HG03159 (cell line): ENCODE results near the gene CCNQ.

Source experiments
- ATAC-seq: cut with Tn5 transposase; IDR thresholded peaks from one replicate; pipeline ENCODE4 v1.9.1; 2021; ENCODE audit warnings: mild to moderate bottlenecking, moderate library complexity; ENCODE audit not compliant: unreplicated experiment

CCNQ gene

DNA sequence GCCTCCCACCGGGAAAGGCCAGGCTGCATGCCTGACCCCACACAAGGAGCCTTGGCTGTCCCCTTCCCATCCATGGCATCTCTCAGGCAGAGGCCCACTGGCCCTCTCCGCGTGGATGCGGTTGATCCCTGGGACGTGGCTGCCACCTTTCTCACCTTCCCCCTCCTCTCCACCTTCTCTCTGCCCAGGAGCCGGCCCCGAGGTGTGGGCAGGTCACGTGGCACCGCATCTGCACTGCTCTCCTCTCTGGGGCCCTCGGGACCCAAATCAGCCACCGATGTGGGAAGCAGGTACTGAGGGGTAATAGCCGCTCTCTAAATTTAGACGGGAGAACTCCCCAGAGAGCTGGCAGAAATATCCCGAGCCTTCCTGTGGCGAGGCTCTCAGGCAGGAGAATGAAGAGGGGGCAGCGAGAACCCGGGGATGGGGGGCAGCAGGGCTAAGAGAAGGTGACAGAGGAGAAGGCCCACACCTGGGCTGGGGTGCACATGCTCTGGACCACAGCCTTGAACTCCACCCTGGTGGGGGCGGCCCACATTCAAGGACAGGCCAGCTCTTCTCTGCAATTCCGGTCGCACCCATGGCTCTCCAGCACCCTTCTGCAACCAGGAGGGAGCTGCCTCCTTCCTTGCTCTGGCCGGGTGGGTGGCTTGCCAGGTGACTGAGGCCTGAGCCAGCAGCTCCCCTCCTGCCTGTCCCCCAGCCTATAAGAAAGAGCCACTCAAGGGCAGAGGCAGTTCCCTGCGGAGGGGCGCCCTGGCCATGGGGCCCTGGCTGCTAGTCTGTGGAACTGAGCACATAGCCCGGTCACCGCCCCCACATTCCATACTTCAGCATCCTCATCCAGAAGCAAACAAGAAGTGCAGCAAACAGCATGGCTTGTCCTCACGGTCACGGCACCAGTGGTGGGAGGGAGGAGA is 38.4 kb upstream of the CCNQ start:
- ATAC-seq: no peak

- no peak for ATAC-seq
These were observed 37.8 kb upstream of the CCNQ start for GRCh38 chrX:153636716-153637115.

DNA sequence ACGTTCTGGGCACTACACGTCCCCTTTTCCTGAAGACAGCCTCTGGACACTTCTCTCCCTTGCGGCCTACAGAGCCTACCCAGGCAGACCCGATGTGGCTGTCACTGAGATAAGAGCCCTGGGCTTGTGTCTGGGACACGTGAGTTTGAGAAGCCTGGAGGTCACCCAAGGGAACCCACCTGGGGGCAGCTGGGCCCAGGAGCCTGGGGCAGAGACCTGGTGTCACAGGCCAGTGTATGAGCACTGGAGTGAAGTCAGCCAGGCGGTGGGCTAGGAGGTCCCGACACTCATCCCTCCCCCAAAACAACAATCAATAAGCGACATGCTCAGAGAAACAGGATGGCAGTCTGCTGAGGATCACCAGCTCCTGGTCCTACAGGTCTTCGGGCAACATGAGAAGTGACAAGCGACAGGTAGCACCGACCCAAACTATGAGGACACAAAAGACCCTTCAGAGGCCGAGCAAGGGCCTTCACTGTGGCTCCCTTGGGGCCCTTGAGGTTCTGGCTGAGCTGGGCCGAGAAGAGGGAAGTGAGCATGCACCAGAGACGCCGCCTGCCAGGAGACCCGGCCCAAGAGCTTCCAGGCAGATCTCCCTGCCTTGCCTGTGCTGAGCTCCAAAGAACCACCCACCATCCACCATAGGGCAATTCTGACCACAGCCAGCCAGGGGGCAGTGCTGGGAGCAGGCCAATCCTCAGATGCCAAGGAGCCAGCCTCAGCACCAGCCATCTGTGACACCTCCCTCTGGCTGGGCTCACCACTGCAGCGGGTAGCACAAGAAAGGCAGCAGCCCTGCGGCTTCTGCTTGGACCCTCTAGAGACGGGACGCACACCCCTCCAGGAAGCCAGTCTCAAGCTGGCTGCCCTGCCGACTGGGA is 37.1 kb upstream of the CCNQ start:
- ATAC-seq: no peak

GRCh38 chrX:153635388-153635787 is 36.4 kb upstream of the CCNQ start:
- ATAC-seq: no peak

GRCh38 chrX:153634832-153635231 is 35.9 kb upstream of the CCNQ start:
- ATAC-seq: no peak

GRCh38 chrX:153634236-153634635 is 35.3 kb upstream of the CCNQ start:
- no peak for ATAC-seq

- no peak for ATAC-seq
These were observed 34.8 kb upstream of the CCNQ start for GRCh38 chrX:153633607-153634180.

DNA sequence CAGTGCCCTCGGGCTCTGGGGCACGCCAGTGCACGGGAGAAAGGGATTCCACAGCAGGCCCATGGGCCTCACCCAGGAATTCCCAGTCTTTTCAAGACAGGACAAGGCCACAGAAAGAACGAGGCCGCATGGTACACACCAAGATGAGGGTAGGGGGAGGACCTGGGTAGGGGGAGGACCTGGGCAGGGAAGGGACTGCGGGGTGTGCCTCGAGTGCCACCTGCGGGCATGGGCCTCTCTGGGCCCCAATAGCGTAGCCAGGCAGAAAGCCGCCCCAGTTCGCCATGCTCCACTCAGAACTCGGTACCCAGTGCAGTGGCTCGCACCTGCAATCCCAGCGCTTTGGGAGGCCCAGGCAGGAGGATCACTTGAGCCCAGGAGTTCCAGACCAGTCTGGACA is 34.1 kb upstream of the CCNQ start:
- ATAC-seq: no peak

DNA sequence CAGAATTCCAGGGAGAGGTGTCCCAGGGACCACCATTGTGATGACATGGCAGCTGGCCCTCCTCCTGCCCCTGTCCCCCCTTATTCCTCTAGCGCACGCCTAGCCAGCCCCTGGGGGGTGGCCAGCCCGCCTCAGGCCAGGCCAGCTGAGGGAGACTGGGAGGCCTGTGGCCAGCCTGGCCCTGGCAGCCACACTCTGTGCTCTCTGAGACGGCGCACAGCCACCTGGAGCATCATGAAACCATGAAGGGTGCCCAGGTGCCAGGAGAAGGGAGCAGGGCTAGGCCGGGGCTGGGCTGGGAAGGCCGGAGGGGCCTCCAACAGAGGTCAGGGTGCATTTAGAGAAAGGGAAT is 33.6 kb upstream of the CCNQ start:
- no peak for ATAC-seq

GRCh38 chrX:153631907-153632594 is 33.1 kb upstream of the CCNQ start:
- ATAC-seq: no peak

- ATAC-seq: no peak
These were observed 32.4 kb upstream of the CCNQ start for GRCh38 chrX:153631346-153631745.

- no peak for ATAC-seq
These were observed 29.7 kb upstream of the CCNQ start for GRCh38 chrX:153628665-153629064.

DNA sequence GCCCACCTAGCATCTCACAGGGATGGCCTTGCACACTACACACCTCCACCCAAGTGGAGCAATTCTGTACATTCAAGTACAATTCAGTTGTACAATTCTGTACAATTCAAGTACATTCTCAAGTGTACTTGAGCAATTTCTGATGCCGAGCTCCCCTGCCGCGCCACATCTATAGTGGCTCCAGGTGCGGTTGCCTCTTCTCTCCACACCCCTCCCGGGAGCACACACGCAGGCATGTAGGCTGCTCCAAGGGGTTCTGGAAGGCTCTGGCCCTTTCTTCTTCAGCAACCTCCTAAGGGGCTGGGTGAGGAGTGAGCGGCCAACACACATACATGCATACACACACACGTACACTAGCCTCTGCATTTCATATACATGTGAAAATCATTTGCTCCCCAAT is 29.2 kb upstream of the CCNQ start:
- no peak for ATAC-seq

DNA sequence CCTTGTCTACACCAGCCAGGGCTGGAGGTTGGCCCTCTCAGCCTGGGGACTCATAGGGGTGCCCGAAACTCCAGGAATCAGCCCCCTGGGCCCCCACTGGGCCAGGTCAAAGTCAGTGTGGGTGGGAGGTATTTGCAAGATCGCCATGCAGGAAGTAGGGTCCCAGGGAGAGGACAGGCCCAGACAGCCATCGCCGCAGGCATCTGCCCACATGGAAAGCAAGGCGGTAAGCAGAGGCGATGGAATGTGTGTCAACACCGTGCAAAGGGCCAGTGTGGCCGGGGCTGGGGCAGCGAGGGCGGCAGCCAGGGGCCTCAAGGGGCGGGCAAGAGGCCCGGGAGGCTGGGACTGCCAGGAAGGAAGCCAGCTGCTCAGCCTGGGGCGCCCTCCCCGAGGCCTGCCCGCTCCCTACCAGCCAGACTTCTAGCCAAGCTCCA is 28.8 kb upstream of the CCNQ start:
- no peak for ATAC-seq

GRCh38 chrX:153626863-153627674 is 28.1 kb upstream of the CCNQ start:
- no peak for ATAC-seq

DNA sequence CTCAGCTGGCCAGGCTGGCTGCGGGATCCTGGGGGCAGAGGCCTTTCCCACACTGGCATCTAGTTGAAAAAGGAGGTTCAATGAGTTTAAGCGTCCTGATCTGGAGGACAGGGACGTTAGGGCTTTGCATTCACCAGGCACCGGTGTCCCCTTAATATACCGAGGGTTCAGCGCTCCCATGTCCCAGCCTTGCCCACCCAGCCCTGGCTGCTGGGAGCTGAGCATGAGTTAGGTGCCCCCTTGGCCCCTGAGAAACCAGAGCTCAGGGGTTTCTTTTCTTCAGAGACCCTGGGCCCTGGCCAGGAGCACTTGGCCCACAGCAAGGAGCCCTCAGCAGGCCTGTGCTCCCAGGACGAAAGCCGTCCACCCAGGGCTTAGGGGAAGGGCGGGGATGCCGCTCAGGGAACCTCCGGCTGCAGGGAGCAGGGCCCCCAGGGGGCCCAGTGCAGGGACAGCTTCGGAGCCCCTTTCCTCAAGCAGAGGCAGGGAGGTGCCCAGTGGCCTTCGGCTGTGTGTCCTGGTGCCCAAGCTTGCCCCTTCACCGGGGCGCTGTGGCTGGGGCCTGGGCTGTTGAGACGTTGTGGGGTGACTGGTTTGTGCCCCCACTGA is 27.2 kb upstream of the CCNQ start:
- no peak for ATAC-seq

DNA sequence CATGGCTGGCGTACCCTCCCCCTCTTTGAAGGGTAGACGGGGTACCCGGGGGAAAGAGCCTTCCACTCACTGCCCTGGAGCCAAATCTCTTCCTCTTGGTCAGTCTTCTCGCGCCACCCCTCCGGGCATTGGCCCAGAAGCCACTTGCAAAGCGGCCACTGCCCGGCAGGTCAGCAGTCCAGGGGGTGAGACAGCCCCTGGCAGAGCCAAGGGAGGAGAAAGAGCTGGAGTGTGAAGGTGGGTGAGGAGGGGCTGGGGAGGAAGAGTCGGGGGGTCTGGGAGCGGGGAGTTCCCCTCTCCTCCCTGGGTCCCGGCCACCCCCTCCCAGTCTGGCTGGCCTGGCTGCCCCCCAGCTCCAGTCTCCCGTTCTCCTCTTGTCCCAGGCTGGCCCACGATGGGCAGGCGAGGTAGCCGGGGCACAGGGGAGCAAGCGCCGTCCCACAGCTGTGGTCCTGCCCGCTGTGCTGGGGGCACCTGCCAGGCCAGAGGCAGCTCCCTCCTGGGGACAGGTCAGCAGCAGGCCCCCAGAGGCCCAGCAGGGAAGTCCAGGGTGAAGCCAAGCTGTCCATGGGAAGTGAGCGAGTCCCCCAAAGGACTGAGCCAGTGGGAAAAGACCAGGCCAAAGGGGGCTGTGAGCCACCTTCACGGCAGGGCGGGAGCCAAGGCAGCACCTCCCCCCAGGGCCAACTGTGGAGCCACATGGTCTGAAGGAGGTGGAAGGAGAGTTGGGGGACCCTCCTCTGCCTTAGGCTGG is 26.5 kb upstream of the CCNQ start:
- no peak for ATAC-seq

GRCh38 chrX:153624196-153625091 is 25.5 kb upstream of the CCNQ start:
- no peak for ATAC-seq
